K562 (cell line): ENCODE measurements around the gene TRDN. TPM values are rescaled to one million over a fixed set of nuclear protein-coding genes. Genes with fewer than 3 reads are reported as not detected.

Source experiments
- ATAC-seq: fragments of 200-7000 bp; cut with Tn5 transposase; 3 replicates; pipeline ENCODE4 v1.9.1; 2020; ENCODE audit warnings: moderate library complexity
- BruUV-seq: library from RNA; stranded (reverse); fragments of 400-500 nt; replicated peaks from 2 replicates; lab custom pipeline; 2021; lab: Mats Ljungman, UMichigan
- CTCF ChIA-PET: fragments of 300-600 bp; formaldehyde crosslinking; extraction: SDS; loops from one replicate; lab custom pipeline; 2021; ENCODE audit warnings: low intra/inter-chr PET ratio; lab: Yijun Ruan, JAX
- POLR2A ChIA-PET: fragments of 300-600, 350-650 bp; sonication (Branson Sonifier 250); formaldehyde crosslinking; extraction: SDS; loops from one replicate; lab custom pipeline; 2021; ENCODE audit warnings: antibody characterized with exemption, inconsistent platforms; lab: Yijun Ruan, JAX
- DNase-seq, 4 experiments: peaks; one replicate each; pipeline versions ENCODE4 v3.0.0 to v3.0.0-alpha.2; 2011 to 2018; ENCODE audit warnings: low spot score in 3 of 4, mixed read lengths in 3 of 4; ENCODE audit errors: extremely low read depth in 1 of 4
- FAIRE-seq: peaks from 2 replicates; lab custom pipeline; 2011; peaks lifted over from hg19 to GRCh38; lab: Jason Lieb, UNC
- H2AFZ ChIP-seq: 2 replicates; pipeline ENCODE4 v1.6.0; 2011; ENCODE audit warnings: low read depth, low read length, control low read depth, inconsistent platforms
- H3K27ac ChIP-seq: fragments of 200-600 bp; 3 replicates; pipeline ENCODE4 v1.8.0; 2011; ENCODE audit warnings: low read depth, mild to moderate bottlenecking, control low read depth, inconsistent platforms, low read length, moderate library complexity, mixed read lengths; ENCODE audit errors: extremely low read depth
- H3K27me3 ChIP-seq, 2 experiments: fragments of 300-600 bp in 1 of 2; 2 replicates in 1 of 2; 3 replicates in 1 of 2; pipeline versions ENCODE4 v1.6.0 to v1.8.0; 2011; ENCODE audit warnings: inconsistent platforms in 2 of 2, low read length in 2 of 2, mild to moderate bottlenecking in 1 of 2, mixed read lengths in 1 of 2, moderate library complexity in 1 of 2; ENCODE audit not compliant: control insufficient read depth in 2 of 2, insufficient read depth in 2 of 2
- H3K36me3 ChIP-seq: fragments of 300-600 bp; 3 replicates; pipeline ENCODE4 v1.8.0; 2011; ENCODE audit warnings: mild to moderate bottlenecking, low read length, inconsistent platforms; ENCODE audit not compliant: control insufficient read depth, insufficient read depth
- H3K4me1 ChIP-seq, 2 experiments: fragments of 200-600 bp in 1 of 2; replicated peaks in 1 of 2; 2 replicates in 1 of 2; 3 replicates in 1 of 2; pipeline versions ENCODE4 v1.5.1 to v1.8.0; 2011; ENCODE audit warnings: inconsistent platforms in 2 of 2, low read length in 2 of 2, mild to moderate bottlenecking in 1 of 2, mixed read lengths in 1 of 2, moderate library complexity in 1 of 2; ENCODE audit not compliant: control insufficient read depth in 2 of 2, insufficient read depth in 2 of 2
- H3K4me2 ChIP-seq: 2 replicates; pipeline ENCODE4 v1.6.1; 2011; ENCODE audit warnings: low read length, control low read depth, inconsistent platforms, mixed read lengths; ENCODE audit not compliant: insufficient read depth
- H3K4me3 ChIP-seq: fragments of 200-600 bp; sonication (generic), shearing (Covaris generic); 2 replicates; pipeline ENCODE4 v1.5.1; 2016; ENCODE audit warnings: control low read depth, inconsistent platforms
- H3K79me2 ChIP-seq: fragments of 200-600 bp; 3 replicates; pipeline ENCODE4 v1.8.0; 2011; ENCODE audit warnings: low read length, inconsistent platforms; ENCODE audit not compliant: control insufficient read depth, insufficient read depth
- H3K9ac ChIP-seq, 2 experiments: 2 replicates each; pipeline versions ENCODE4 v1.6.0 to v1.6.1; 2011; ENCODE audit warnings: low read depth in 2 of 2, low read length in 2 of 2, control low read depth in 1 of 2, inconsistent platforms in 1 of 2, mild to moderate bottlenecking in 1 of 2, mixed read lengths in 1 of 2; ENCODE audit not compliant: insufficient read depth in 1 of 2
- H3K9me1 ChIP-seq: one replicate; pipeline ENCODE4 v1.6.0; 2011; ENCODE audit warnings: inconsistent platforms, mild to moderate bottlenecking, low read length, moderate library complexity; ENCODE audit not compliant: control insufficient read depth, insufficient read depth
- H3K9me3 ChIP-seq: replicated peaks from 2 replicates; pipeline ENCODE4 v1.5.1; 2011; ENCODE audit warnings: low read depth, low read length, inconsistent platforms; ENCODE audit not compliant: control insufficient read depth, insufficient read depth
- H4K20me1 ChIP-seq: replicated peaks from 2 replicates; pipeline ENCODE4 v1.6.1; 2011; ENCODE audit warnings: low read length, inconsistent platforms, mixed read lengths; ENCODE audit not compliant: control insufficient read depth, insufficient read depth
- CEBPG ChIP-seq, 3 experiments: fragments of 200-800 bp in 1 of 3; sonication (Bioruptor generic) in 1 of 3; sonication (generic) in 1 of 3; formaldehyde crosslinking in 1 of 3; IDR thresholded peaks in 2 of 3; conservative IDR thresholded peaks in 1 of 3; 2 replicates each; pipeline versions ENCODE4 v1.6.1 to v1.8.0; 2016 to 2022; ENCODE audit warnings: missing compliant biosample characterization in 2 of 3, missing genetic modification characterization in 2 of 3, mild to moderate bottlenecking in 1 of 3, missing genetic modification reagents in 1 of 3
- ZBTB11 ChIP-seq, 3 experiments: fragments of 200-800 bp in 1 of 3; fragments of 250-450 bp in 1 of 3; fragments of 450-650 bp in 1 of 3; sonication (Bioruptor Pico) in 1 of 3; sonication (Bioruptor generic) in 1 of 3; formaldehyde crosslinking in 1 of 3; IDR thresholded peaks; 2 replicates each; pipeline versions ENCODE4 v1.6.1 to v1.8.0; 2016 to 2022; ENCODE audit warnings: mild to moderate bottlenecking in 2 of 3, missing genetic modification characterization in 2 of 3, missing compliant biosample characterization in 1 of 3, moderate library complexity in 1 of 3
- WGBS: fragments of 100-300 bp; shearing (Covaris generic); methylation state at CpG from one replicate; pipeline ENCODE4 v1.1.6; 2016; ENCODE audit warnings: low coverage, mixed read lengths; ENCODE audit not compliant: insufficient coverage; ENCODE audit errors: missing lambda C conversion rate; 5-methylcytosine and 5-hydroxymethylcytosine counted together
- in situ Hi-C: fragments of 300-500 bp; cut with MboI; formaldehyde crosslinking; loops from 4 replicates; pipeline ENCODE4 v1.15.0; 2018; ENCODE audit warnings: inconsistent platforms, mixed read lengths
- intact Hi-C: fragments of 100-400 bp; cut with micrococcal nuclease; formaldehyde crosslinking; loops from 2 replicates; pipeline ENCODE4 v1.14.2; 2022
- polyA plus RNA-seq, 8 experiments: library from polyadenylated mRNA; depleted of rRNA in 4 of 8; stranded (reverse) in 5 of 8; unstranded in 3 of 8; fragments of >200 nt; fragmentation: Nextera tagmentation in 2 of 8; fragmentation: Illumina TruSeq in 1 of 8; extraction: Ambion mirVana in 2 of 8; extraction: Trizol in 1 of 8; gene quantifications; 2 replicates each; pipeline versions ENCODE4 v1.2.1 to v1.2.3, GENCODE V29; 2011 to 2014; ENCODE audit warnings: inconsistent platforms in 1 of 8, missing spikeins in 1 of 8
- total RNA-seq, 7 experiments: library from RNA; depleted of rRNA in 6 of 7; stranded (reverse); fragments of >200 nt in 6 of 7; fragmentation: Illumina TruSeq in 2 of 7; extraction: Trizol in 2 of 7; gene quantifications; 2 replicates each; pipeline versions ENCODE4 v1.2.1 to v1.2.3, GENCODE V29; 2011 to 2021; ENCODE audit warnings: low replicate concordance in 1 of 7

TRDN gene
- total and polyA plus RNA-seq, 9 of the 15 experiments (the other 6 are each of a cell fraction or from before 2014, with no cell fraction given) = 0.05 to 0.50 (median 0.16) TPM

DNA sequence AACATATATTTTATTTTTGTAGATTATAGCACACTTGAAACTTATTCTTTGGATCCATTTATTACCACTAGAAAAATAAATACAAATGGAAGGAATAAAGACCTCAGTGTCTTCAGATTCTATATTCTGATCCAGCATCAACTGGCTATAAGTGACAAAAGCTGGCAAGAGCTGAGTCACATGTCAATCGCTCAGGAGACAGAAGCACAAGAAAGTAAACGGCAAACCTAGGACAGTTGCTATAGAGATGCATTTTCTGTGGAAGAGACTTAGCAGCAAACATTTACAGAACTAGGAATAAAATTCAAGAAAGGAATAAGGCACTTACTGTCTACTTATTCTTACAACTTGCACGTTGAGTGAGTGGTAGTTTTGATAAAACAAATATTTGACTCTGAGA lies 410.4 kb downstream of the TRDN start:
- TF ChIP-seq ZBTB11 (CRISPR knock-in tag; IDR thresholded peaks at IDR 0.05) = no peak
- TF ChIP-seq CEBPG (CRISPR knock-in tag; IDR thresholded peaks at IDR 0.05) = no peak
- 0 out of 4 replicates have a peak, but pooled peaks of 1 of the 2 experiments have one; percentile 0 for TF ChIP-seq CEBPG (tag; conservative IDR thresholded peaks at IDR 0.05 in 1 of 2, IDR thresholded peaks at IDR 0.05 in 1 of 2)
- no peaks in the 10 kb centered on the region for H3K27me3 ChIP-seq
- POLR2A ChIA-PET = no interaction called here

More for the DNA sequence above, 410.4 kb downstream of the TRDN start:
- no peak for DNase-seq
- CTCF ChIA-PET = no interaction called here
- BruUV-seq = no TSS peak
- Histone ChIP-seq H3K4me2 (no peak overlapping the region), H3K4me1 (no peaks in the 10 kb centered on the region), H3K36me3 (no peaks in the 10 kb centered on the region), H3K79me2 (no peaks in the 10 kb centered on the region), H3K9me1 (no peaks in the 10 kb centered on the region), H3K4me3 (no peak overlapping the region), H2AFZ (no peak overlapping the region), H4K20me1 (no peaks in the 10 kb centered on the region), H3K27ac (no peak overlapping the region), H3K9ac (no peak overlapping the region), H3K9me3 (no peaks in the 10 kb centered on the region)
- intact Hi-C loops = no loop called here
- in situ Hi-C loops = no loop called here
- 5% methylated on average over 3 of the region's 3 CpGs for WGBS
- FAIRE-seq = no peak
- no peak for ATAC-seq
